Measurements from ENCODE around the gene FBXL7. TPM values are rescaled to one million over a fixed set of nuclear protein-coding genes. Genes with fewer than 3 reads are reported as not detected.

The FBXL7 gene
- total and polyA plus RNA-seq, 3 experiments from 2014 or later = not detected

DNA sequence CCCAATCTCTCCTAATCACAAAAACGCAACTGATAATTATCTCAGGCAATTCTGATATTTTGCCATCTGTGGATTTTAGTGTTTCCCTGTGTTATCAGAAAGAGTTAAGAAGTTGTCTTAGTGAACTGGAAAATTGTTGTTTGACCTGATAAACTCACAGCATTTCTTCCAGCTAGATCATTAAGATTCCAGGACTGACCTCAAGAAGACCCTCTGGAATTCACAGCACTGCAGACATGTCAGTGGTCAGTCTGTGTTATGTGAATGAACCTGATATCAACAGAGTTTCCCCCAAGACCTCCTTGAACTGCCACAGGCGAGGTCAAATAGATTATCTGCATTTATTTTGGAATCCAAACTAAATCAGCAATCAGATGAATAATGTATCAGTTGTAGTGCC is 174.7 kb downstream of the FBXL7 start:
- no peak overlapping the region for H3K4me3 ChIP-seq (ENCODE audit: low read length)
- Mint-ChIP-seq H3K4me3 (no peak overlapping the region), H3K4me1 (no peaks in the 10 kb centered on the region), H3K36me3 (no peaks in the 10 kb centered on the region), H3K27me3 (no peaks in the 10 kb centered on the region), H3K9me3 (peaks cover 1 to 9% (median 4%) of the 10 kb centered on the region in 5 donors), H3K27ac (no peak overlapping the region)
- no peaks in the 10 kb centered on the region for H3K9me3 ChIP-seq (ENCODE audit: low read length)
- no peak overlapping the region for H3K27ac ChIP-seq (ENCODE audit: low read depth, low read length)
- no peaks in the 10 kb centered on the region for H3K4me1 ChIP-seq (ENCODE audit: insufficient read depth, low read length)
- ChIA-PET CTCF (no interaction called here), POLR2A (no interaction called here)
- no peaks in the 10 kb centered on the region for H3K36me3 ChIP-seq (ENCODE audit: insufficient read depth, low read length)
- no peak for DNase-seq
- no peaks in the 10 kb centered on the region for H3K27me3 ChIP-seq (ENCODE audit: insufficient read depth, low read length, poor library complexity, severe bottlenecking)

DNA sequence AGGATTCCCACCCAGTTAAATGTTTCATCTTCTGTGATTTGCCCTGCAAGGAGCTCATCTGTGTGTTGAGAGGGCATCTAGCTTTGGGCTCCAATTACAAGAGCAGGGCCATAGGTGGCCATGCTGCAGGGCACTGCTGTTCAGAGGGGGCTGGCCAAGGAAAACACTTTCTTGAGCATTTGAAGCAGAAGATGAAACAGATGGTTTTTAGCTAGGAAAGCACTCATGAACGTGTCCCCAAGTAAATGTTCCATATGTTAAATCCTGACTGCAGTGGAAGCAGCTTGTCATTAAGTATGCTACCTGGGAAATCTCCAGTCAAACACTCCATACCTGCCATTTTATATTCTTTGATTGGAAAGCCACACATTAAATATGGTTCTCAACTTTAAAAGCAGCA is 176.6 kb downstream of the FBXL7 start:
- no peak for DNase-seq

DNA sequence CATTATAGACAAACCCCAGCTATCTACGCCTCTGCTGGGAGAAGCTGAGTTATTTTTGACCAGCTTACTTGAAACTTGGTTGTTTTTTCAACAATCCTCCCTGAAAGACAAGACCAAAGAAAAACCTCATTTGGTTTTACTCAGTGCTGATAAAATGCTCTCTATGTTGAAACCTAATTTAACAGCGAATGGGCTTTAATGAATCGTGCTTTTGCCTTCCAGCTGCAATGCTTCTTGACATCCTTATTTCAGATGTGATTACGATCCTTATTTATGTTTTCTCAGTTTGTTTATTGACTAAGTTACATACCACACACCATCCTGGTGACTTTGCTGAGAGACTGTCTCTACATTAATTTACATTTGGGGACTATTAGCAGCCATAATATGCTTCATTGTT is 179.2 kb downstream of the FBXL7 start:
- no peaks in the 10 kb centered on the region for H3K4me1 Mint-ChIP-seq
- ChIA-PET CTCF (no interaction called here), POLR2A (no interaction called here)
- H3K36me3 Mint-ChIP-seq = no peaks in the 10 kb centered on the region
- Histone ChIP-seq H3K4me1 (ENCODE audit: insufficient read depth, low read length) (no peaks in the 10 kb centered on the region), H3K9me3 (ENCODE audit: low read length) (no peaks in the 10 kb centered on the region), H3K4me3 (ENCODE audit: low read length) (no peak overlapping the region), H3K27ac (ENCODE audit: low read depth, low read length) (no peak overlapping the region), H3K36me3 (ENCODE audit: insufficient read depth, low read length) (no peaks in the 10 kb centered on the region), H3K27me3 (ENCODE audit: insufficient read depth, low read length, poor library complexity, severe bottlenecking) (no peaks in the 10 kb centered on the region)
- no peak overlapping the region for H3K27ac Mint-ChIP-seq
- peaks cover 0 to 9% (median 4%) of the 10 kb centered on the region in 5 donors for H3K9me3 Mint-ChIP-seq
- DNase-seq = no peak
- no peaks in the 10 kb centered on the region for H3K27me3 Mint-ChIP-seq
- H3K4me3 Mint-ChIP-seq = no peak overlapping the region

More for the DNA sequence above, 176.6 kb downstream of the FBXL7 start:
- Mint-ChIP-seq H3K27me3 (no peaks in the 10 kb centered on the region), H3K36me3 (no peaks in the 10 kb centered on the region), H3K27ac (no peak overlapping the region), H3K9me3 (peaks cover 0 to 9% (median 2%) of the 10 kb centered on the region in 5 donors), H3K4me3 (no peak overlapping the region), H3K4me1 (no peaks in the 10 kb centered on the region)
- Histone ChIP-seq H3K9me3 (ENCODE audit: low read length) (no peaks in the 10 kb centered on the region), H3K36me3 (ENCODE audit: insufficient read depth, low read length) (no peaks in the 10 kb centered on the region), H3K27ac (ENCODE audit: low read depth, low read length) (no peak overlapping the region), H3K4me3 (ENCODE audit: low read length) (no peak overlapping the region), H3K4me1 (ENCODE audit: insufficient read depth, low read length) (no peaks in the 10 kb centered on the region), H3K27me3 (ENCODE audit: insufficient read depth, low read length, poor library complexity, severe bottlenecking) (no peaks in the 10 kb centered on the region)
- ChIA-PET CTCF (no interaction called here), POLR2A (no interaction called here)

DNA sequence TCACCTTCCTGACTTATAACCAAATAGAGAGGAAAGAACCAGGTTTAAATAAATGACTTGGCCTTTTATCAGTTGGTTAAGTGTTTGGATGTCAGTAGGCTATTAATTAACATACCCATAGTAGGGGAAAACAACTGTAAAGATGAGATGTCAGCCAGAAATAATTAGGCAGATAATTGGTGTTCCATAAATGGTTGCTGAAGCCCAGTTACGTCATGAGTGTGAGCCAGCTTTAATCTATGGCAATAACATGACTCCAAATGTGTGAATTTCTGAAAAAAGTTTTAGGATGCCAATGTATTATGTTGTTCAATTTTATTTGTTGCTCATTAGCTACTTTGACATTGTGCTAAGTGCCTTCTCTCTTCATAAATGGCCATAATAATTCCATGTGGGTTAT is 180.5 kb downstream of the FBXL7 start:
- H3K4me3 ChIP-seq (ENCODE audit: low read length) = no peak overlapping the region
- peaks cover 0 to 9% (median 3%) of the 10 kb centered on the region in 5 donors for H3K9me3 Mint-ChIP-seq
- no peaks in the 10 kb centered on the region for H3K4me1 Mint-ChIP-seq
- CTCF ChIA-PET = no interaction called here
- no peaks in the 10 kb centered on the region for H3K27me3 ChIP-seq (ENCODE audit: insufficient read depth, low read length, poor library complexity, severe bottlenecking)
- H3K27ac Mint-ChIP-seq = no peak overlapping the region
- no peaks in the 10 kb centered on the region for H3K4me1 ChIP-seq (ENCODE audit: insufficient read depth, low read length)
- no peak overlapping the region for H3K4me3 Mint-ChIP-seq
- no peaks in the 10 kb centered on the region for H3K9me3 ChIP-seq (ENCODE audit: low read length)
- H3K27me3 Mint-ChIP-seq = no peaks in the 10 kb centered on the region
- no peak overlapping the region for H3K27ac ChIP-seq (ENCODE audit: low read depth, low read length)
- POLR2A ChIA-PET = no interaction called here
- DNase-seq = no peak
- no peaks in the 10 kb centered on the region for H3K36me3 Mint-ChIP-seq
- no peaks in the 10 kb centered on the region for H3K36me3 ChIP-seq (ENCODE audit: insufficient read depth, low read length)

DNA sequence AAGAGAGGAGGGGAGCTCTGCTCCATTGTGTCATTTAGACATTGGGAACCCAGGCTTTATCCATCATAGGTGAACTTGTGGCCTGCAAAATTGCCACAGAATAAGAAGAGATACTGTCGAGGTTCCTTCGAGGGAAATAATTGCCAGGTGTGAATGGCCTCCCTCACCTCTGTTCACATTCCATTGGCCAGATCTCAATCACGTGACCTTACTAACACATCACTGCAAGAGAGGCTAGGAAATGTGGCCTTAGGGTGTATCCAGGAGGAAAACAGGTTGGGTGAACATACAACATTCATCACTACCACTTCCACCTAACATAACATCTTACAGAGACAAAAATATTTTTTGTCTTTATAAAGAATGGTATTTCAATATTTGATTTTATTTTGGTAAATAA is 182.1 kb downstream of the FBXL7 start:
- Histone ChIP-seq H3K9me3 (ENCODE audit: low read length) (no peaks in the 10 kb centered on the region), H3K27me3 (ENCODE audit: insufficient read depth, low read length, poor library complexity, severe bottlenecking) (no peaks in the 10 kb centered on the region), H3K27ac (ENCODE audit: low read depth, low read length) (no peak overlapping the region), H3K4me3 (ENCODE audit: low read length) (no peak overlapping the region), H3K4me1 (ENCODE audit: insufficient read depth, low read length) (no peaks in the 10 kb centered on the region), H3K36me3 (ENCODE audit: insufficient read depth, low read length) (no peaks in the 10 kb centered on the region)
- Mint-ChIP-seq H3K4me3 (no peak overlapping the region), H3K9me3 (peaks cover 0 to 9% (median 2%) of the 10 kb centered on the region in 5 donors), H3K4me1 (no peaks in the 10 kb centered on the region), H3K27ac (peak overlapping the region in 1 of 8 donors; percentile 29), H3K27me3 (no peaks in the 10 kb centered on the region), H3K36me3 (no peaks in the 10 kb centered on the region)
- ChIA-PET POLR2A (no interaction called here), CTCF (no interaction called here)
- DNase-seq = no peak

DNA sequence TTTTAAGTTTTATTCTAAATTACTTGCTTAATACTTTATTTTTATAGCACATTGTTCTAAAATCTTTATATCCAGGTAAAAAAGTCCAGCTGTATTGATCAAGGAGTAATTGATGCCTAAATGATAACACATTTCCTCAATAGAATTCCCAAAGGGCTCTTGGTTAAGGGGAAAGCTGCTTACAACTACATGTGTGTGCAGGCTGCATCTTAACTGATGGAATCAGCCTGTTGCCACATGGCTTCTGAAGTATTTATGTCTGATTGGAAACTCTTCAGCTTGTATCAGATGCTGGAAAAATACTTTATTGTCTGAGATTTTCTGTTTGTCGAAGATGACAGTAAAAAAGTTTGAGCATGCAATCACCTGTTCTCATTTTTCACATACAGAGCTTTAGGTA is 182.6 kb downstream of the FBXL7 start:
- Histone ChIP-seq H3K36me3 (ENCODE audit: insufficient read depth, low read length) (no peaks in the 10 kb centered on the region), H3K9me3 (ENCODE audit: low read length) (no peaks in the 10 kb centered on the region), H3K4me1 (ENCODE audit: insufficient read depth, low read length) (no peaks in the 10 kb centered on the region), H3K27me3 (ENCODE audit: insufficient read depth, low read length, poor library complexity, severe bottlenecking) (no peaks in the 10 kb centered on the region), H3K4me3 (ENCODE audit: low read length) (no peak overlapping the region), H3K27ac (ENCODE audit: low read depth, low read length) (no peak overlapping the region)
- Mint-ChIP-seq H3K36me3 (no peaks in the 10 kb centered on the region), H3K4me3 (no peak overlapping the region), H3K27me3 (no peaks in the 10 kb centered on the region), H3K9me3 (peaks cover 0 to 9% (median 2%) of the 10 kb centered on the region in 5 donors), H3K27ac (no peak overlapping the region), H3K4me1 (no peaks in the 10 kb centered on the region)
- no peak for DNase-seq
- CTCF ChIA-PET = no interaction called here
- POLR2A ChIA-PET = no interaction called here

DNA sequence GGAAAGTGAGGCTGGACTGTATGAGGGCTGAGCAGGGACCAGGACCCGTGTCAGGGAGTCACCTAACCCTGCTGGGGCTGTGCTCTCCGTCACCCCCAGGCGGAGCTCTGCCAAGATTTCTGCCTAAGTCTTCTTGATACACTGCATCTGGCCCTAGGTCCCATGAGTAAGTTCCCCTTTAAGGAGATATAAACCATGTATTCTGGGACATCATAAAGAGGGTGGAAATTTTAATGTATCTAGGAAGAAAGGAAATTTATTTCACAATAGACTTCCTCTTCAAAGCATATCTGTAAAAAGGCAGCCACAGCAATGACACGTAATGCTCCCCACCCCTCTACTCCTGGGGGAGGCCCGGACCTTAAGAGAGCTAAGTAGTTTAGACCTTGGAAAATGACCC is 183.4 kb downstream of the FBXL7 start:
- no peaks in the 10 kb centered on the region for H3K4me1 Mint-ChIP-seq
- Histone ChIP-seq H3K4me3 (ENCODE audit: low read length) (no peak overlapping the region), H3K27me3 (ENCODE audit: insufficient read depth, low read length, poor library complexity, severe bottlenecking) (no peaks in the 10 kb centered on the region), H3K36me3 (ENCODE audit: insufficient read depth, low read length) (no peaks in the 10 kb centered on the region), H3K9me3 (ENCODE audit: low read length) (no peaks in the 10 kb centered on the region), H3K27ac (ENCODE audit: low read depth, low read length) (no peak overlapping the region), H3K4me1 (ENCODE audit: insufficient read depth, low read length) (no peaks in the 10 kb centered on the region)
- no peaks in the 10 kb centered on the region for H3K36me3 Mint-ChIP-seq
- no peak overlapping the region for H3K27ac Mint-ChIP-seq
- DNase-seq = no peak
- peaks cover 0 to 8% (median 2%) of the 10 kb centered on the region in 5 donors for H3K9me3 Mint-ChIP-seq
- no peak overlapping the region for H3K4me3 Mint-ChIP-seq
- no peaks in the 10 kb centered on the region for H3K27me3 Mint-ChIP-seq
- CTCF ChIA-PET = no interaction called here
- POLR2A ChIA-PET = no interaction called here

DNA sequence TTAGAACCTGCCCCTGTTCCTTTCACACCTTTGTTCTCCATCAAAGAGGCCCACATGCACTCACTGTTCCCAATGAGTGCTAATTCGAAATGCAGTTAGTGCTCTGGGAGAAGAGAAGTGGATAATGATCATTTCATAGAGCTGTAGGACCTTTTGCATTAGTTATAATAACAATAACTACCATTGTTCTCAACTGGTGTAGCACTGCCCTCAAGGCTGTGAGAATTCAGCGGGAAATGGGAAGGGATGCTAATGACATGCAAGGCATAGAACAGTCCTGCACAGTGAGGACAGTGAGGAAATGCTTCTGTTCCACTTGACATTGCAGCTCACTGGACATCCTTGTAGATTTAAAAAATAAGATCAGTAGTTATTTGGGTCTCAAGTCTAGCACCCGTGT is 187.4 kb downstream of the FBXL7 start:
- H3K4me1 ChIP-seq (ENCODE audit: insufficient read depth, low read length) = no peaks in the 10 kb centered on the region
- Mint-ChIP-seq H3K27me3 (no peaks in the 10 kb centered on the region), H3K4me3 (no peak overlapping the region), H3K36me3 (no peaks in the 10 kb centered on the region), H3K9me3 (peaks cover 3 to 6% (median 5%) of the 10 kb centered on the region in 5 donors), H3K4me1 (no peaks in the 10 kb centered on the region), H3K27ac (no peak overlapping the region)
- no peak overlapping the region for H3K27ac ChIP-seq (ENCODE audit: low read depth, low read length)
- ChIA-PET POLR2A (no interaction called here), CTCF (no interaction called here)
- H3K9me3 ChIP-seq (ENCODE audit: low read length) = no peaks in the 10 kb centered on the region
- no peak overlapping the region for H3K4me3 ChIP-seq (ENCODE audit: low read length)
- no peaks in the 10 kb centered on the region for H3K27me3 ChIP-seq (ENCODE audit: insufficient read depth, low read length, poor library complexity, severe bottlenecking)
- no peaks in the 10 kb centered on the region for H3K36me3 ChIP-seq (ENCODE audit: insufficient read depth, low read length)
- DNase-seq = no peak

DNA sequence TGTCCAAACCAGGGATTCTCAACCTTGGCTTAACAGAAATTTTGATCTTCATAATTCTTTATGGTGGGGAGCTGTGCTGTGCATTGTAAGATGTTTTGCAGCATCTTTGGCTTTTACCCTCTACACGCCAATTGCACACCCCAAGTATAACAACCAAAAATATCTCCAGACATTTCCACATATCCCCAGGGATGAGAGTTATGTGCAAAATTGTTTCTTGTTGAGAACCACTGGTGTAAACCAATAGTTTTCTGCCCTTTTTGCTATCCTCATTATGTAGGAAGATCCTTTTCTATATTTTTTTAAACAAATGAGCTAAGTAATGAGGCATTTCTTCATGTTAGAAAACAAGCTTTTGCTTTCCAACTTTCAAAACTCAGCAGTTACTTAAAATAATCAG is 189.9 kb downstream of the FBXL7 start:
- H3K27ac ChIP-seq (ENCODE audit: low read depth, low read length) = no peak overlapping the region
- ChIA-PET CTCF (no interaction called here), POLR2A (no interaction called here)
- no peaks in the 10 kb centered on the region for H3K36me3 Mint-ChIP-seq
- H3K4me3 Mint-ChIP-seq = no peak overlapping the region
- H3K27ac Mint-ChIP-seq = no peak overlapping the region
- H3K36me3 ChIP-seq (ENCODE audit: insufficient read depth, low read length) = no peaks in the 10 kb centered on the region
- H3K27me3 Mint-ChIP-seq = no peaks in the 10 kb centered on the region
- no peak overlapping the region for H3K4me3 ChIP-seq (ENCODE audit: low read length)
- H3K9me3 ChIP-seq (ENCODE audit: low read length) = no peaks in the 10 kb centered on the region
- no peaks in the 10 kb centered on the region for H3K4me1 ChIP-seq (ENCODE audit: insufficient read depth, low read length)
- H3K27me3 ChIP-seq (ENCODE audit: insufficient read depth, low read length, poor library complexity, severe bottlenecking) = no peaks in the 10 kb centered on the region
- H3K4me1 Mint-ChIP-seq = no peaks in the 10 kb centered on the region
- H3K9me3 Mint-ChIP-seq = peaks cover 3 to 7% (median 5%) of the 10 kb centered on the region in 5 donors
- DNase-seq = no peak
